Astrocyte (in vitro differentiated cells and primary cell): Measurements from ENCODE around the gene TEAD1.

Source experiments
- CTCF ChIP-seq: IDR thresholded peaks from 2 replicates; pipeline ENCODE4 v1.5.1; 2011; ENCODE audit warnings: low read depth, mild to moderate bottlenecking, inconsistent platforms, low read length, moderate library complexity; ENCODE audit not compliant: insufficient read depth
- EZH2 ChIP-seq: IDR thresholded peaks from 2 replicates; pipeline ENCODE4 v1.6.1; 2012; ENCODE audit warnings: mild to moderate bottlenecking, low read length, inconsistent platforms; ENCODE audit not compliant: insufficient read depth

- TF ChIP-seq CTCF: no peak
- no peak for TF ChIP-seq EZH2
These were observed 253.0 kb downstream of the TEAD1 start for GRCh38 chr11:12927221-12927620.
